ENCODE measurements around the gene SLC25A2.
A peak's percentile ranks its signal among the peaks of the same experiment; 100 is the strongest.
"Not testable (repeated sequence)": the region's sequence is repeated elsewhere in the genome, so short reads cannot be mapped to it uniquely, and the experiment has no call there.

Gene SLC25A2

GRCh38 chr5:141303756-141304155 lies at the start of gene SLC25A2:
Gene SLC25A2, minus strand, starts transcription at chr5:141304049. Its CDS starts 184 bp downstream, at chr5:141303865.
- no peak for DNase-seq

DNA sequence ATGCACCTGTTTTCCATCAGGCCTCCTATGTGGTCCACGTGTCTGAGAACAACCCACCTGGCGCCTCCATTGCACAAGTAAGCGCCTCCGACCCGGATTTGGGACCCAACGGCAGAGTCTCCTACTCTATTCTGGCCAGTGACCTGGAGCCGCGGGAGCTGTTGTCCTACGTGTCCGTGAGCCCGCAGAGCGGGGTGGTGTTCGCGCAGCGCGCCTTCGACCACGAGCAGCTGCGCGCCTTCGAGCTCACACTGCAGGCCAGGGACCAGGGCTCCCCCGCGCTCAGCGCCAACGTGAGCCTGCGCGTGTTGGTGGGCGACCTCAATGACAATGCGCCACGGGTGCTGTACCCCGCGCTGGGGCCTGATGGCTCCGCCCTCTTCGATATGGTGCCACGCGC lies 47.7 kb upstream of the SLC25A2 start:
- DNase-seq = no peak

DNA sequence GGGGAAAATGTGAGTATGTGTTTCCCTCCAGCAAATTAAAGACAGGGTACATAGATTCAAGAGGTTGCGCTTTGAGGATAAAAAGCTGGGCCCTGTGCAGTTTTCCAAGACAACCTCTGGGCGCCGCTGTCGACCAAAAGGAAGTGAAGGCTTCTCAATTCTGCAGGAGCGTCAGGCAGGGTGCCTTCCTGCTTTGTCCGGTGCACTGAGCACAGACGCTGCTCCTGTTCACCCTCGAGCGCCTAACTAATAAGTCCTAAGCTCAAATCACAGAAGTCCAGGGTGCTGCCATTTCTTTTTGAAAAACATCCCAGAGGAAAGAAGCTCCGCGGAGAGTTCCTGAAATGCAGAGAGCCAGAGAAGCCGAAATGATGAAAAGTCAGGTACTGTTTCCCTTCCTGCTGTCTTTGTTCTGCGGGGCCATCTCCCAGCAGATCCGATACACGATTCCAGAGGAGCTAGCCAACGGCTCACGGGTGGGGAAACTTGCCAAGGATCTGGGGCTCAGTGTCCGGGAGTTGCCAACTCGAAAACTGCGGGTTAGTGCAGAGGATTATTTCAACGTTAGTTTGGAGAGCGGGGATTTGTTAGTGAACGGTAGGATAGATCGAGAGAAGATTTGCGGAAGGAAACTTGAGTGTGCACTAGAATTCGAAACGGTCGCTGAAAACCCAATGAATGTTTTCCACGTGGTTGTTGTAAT lies 46.2 kb upstream of the SLC25A2 start, which contains the start of gene PCDHGB1:
Gene PCDHGB1, plus strand, starts transcription at position 183 of the 703 bp plus-strand sequence. Its CDS starts 162 bp downstream, at position 345.
- DNase-seq = peak; percentile 59

- not testable (repeated sequence) for DNase-seq
Measured at GRCh38 chr5:141346017-141346416, 42.2 kb upstream of the SLC25A2 start.

GRCh38 chr5:141345327-141345726 lies 41.5 kb upstream of the SLC25A2 start:
- no peak for DNase-seq

- no peak for DNase-seq
Measured at GRCh38 chr5:141343953-141344463, 40.2 kb upstream of the SLC25A2 start.

GRCh38 chr5:141343242-141343952 lies 39.5 kb upstream of the SLC25A2 start, which contains the start of gene PCDHGA3:
Gene PCDHGA3, plus strand, starts transcription at chr5:141343829. Its CDS starts 205 bp downstream, at chr5:141344034.
- no peak for DNase-seq

GRCh38 chr5:141342773-141343172 lies 38.9 kb upstream of the SLC25A2 start:
- no peak for DNase-seq

GRCh38 chr5:141340781-141341354 lies 37.0 kb upstream of the SLC25A2 start:
- not testable (repeated sequence) for DNase-seq

- DNase-seq = peak; percentile 32
Measured at GRCh38 chr5:141338538-141339306, 34.9 kb upstream of the SLC25A2 start, which contains the start of gene PCDHGA2. Gene PCDHGA2, plus strand, starts transcription at chr5:141338760.

- not testable (repeated sequence) for DNase-seq
Measured at GRCh38 chr5:141332571-141332970, 28.7 kb upstream of the SLC25A2 start.

DNA sequence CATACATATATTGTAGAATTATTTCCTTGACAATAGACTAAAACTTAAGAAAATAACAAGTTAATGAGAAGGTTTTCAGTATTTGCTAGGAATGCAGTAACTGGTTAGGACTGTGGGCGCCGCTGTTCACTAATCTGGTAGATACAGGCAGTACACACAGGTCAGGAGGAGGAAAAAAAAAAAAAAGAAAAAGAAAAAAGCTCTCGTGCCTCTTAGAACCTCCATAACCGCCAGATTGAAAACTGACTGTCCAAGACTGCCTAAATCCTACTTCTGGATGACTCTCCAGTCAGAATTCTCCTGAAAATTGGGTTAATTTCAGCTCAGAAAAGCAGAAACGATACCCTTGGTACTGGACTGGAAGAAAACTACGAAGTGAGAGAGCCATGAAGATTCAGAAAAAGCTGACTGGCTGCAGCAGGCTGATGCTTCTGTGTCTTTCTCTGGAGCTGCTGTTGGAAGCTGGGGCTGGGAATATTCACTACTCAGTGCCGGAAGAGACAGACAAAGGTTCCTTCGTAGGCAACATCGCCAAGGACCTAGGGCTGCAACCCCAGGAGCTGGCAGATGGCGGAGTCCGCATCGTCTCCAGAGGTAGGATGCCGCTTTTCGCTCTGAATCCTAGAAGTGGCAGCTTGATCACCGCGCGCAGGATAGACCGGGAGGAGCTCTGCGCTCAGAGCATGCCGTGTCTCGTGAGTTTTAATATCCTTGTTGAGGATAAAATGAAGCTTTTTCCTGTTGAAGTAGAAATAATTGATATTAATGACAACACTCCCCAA lies 26.6 kb upstream of the SLC25A2 start, which contains the start of gene PCDHGA1:
Gene PCDHGA1, plus strand, starts transcription at position 216 of the 782 bp plus-strand sequence.
- peak; percentile 51 for DNase-seq

DNA sequence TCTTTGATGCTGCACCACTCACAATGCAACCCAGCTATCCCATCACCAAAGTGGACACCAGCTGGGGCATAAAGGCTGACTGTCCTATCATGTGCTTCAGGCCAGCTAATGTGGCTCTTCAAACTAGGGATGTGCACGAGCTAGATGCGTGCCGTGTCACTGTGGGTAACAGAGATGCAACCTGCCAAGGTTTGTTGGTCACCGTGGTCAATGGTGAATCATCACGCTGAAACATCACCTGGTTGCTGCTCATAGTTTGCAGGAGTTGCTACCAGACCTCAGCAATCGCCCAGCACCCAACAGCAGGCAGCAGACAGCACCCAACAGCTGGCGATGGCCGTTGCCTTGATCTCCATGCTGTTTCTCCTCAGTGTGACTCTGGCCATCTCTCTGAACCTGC lies 24.4 kb upstream of the SLC25A2 start:
- no peak for DNase-seq

DNA sequence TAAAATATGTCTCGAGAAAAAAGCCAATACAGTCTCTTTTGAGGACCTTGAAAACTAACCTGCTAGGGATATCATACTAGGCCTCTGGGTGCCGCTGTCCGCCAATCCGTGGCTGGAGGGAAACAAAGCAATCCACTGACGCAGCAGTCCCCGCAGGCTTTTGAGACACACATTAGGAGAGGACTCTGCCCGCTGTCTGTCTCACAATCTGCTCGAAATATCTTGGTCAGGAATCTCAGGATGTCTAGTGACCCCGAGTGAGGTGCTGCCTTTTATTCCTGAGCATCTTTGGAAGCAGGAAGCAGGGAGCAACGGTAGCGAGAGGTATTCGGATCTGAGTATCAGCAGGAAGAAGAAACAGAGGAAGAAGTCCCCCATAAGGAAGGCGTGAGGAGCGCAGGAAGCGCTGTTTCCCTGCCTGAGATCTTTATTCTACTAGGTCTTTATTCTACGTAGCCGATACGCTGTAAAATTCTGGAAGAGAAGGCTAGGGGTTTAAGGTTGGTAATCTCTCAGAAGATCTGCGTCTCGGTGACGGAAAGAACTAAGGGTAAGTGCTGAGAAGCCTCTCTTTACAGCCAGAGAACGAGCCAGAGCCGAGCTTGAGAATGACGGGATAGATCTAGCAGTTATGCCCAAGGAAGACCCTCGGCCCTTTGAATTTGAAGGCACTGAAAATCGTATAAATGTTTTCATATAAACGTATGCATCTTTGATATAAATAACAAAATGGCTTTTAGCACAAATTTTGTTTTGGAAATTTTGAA lies 22.4 kb upstream of the SLC25A2 start:
- DNase-seq = peak; percentile 78

GRCh38 chr5:141322261-141322660 lies 18.4 kb upstream of the SLC25A2 start:
- DNase-seq = no peak

DNA sequence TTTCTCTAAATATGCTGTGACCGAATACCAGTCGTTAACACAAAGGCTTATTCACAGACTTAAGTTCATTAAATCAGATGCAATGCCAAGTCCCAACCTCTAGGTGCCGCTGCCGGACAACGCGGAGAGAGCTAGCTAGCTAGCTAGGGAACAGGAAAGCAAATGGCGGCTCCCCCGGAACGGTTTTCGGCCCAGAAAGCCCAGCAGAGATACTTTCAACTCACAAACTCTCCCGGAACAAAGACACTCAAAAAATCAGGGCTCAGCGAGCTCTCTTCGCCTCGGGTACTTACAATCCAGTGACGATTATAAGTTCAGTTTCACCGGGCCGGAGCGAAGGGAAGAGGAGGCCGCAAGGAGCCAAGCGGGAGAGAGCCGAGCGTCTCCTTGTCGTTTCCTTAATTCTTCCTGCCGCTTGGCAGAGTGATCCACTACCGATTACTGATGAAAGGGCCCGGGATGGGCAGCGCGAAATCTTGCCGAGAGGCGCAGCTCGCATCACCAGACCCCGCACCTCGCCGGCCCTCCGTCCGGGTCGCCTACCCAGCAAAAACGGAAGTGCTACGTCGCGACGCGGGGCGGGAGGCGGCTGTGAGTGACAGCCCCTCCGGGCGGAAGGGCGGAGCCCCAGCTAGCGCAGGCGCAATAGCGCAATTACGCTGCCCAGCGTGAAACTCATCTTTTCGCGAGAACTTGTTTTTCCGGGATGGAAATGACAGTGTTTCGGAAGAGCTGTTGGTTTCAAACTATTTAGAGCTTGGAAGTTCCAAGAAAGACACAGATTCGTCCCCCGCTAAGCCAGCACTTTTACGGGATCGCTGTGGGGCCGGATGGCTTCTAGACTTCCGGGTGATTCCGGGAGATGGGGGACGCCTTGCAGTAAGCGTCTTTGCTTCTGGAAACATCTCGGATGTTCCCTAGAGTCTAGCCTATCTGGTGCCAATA lies 16.6 kb upstream of the SLC25A2 start, which contains the start of gene TAF7:
Gene TAF7, minus strand, starts transcription at position 560 of the 945 bp plus-strand sequence. CDS start 740 bp downstream, outside the sequence.
- peak; percentile 88 for DNase-seq

DNA sequence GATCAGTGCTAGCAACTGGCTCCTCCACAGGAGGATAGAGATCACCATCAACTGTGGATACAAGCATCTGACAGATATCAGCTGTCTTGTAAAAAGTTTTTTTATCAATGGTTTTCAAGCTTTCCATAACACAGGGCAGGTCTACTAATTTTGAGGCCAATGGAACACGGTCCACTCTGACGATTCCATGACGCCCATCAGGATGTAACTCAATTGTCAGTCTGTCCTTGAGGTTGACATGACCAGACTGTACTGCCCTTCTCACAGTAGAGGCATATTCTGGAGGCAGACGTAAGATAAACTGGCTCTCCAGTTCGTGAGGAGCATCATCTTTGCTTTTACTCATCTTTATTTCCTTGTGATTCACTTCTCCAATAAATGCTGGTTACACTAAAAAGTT lies 15.8 kb upstream of the SLC25A2 start:
- DNase-seq = no peak

- DNase-seq = no peak
Measured at GRCh38 chr5:141319202-141319601, 15.4 kb upstream of the SLC25A2 start.

GRCh38 chr5:141316963-141317362 lies 13.1 kb upstream of the SLC25A2 start:
- not testable (repeated sequence) for DNase-seq

All from HCEC 1CT (cell line).